IMR-90 (cell line): ENCODE results near the gene DCUN1D4. TPM values are rescaled to one million over a fixed set of nuclear protein-coding genes. Genes with fewer than 3 reads are reported as not detected.

Source experiments
- ATAC-seq: fragments of 200-7000 bp; cut with Tn5 transposase; 2 replicates; pipeline ENCODE4 v1.9.1; 2020; ENCODE audit warnings: low read depth, mild to moderate bottlenecking, moderate library complexity
- BruUV-seq: library from RNA; stranded (reverse); fragments of 400-500 nt; replicated peaks from 2 replicates; lab custom pipeline; 2021; lab: Mats Ljungman, UMichigan
- CTCF ChIA-PET: fragments of 300-600 bp; formaldehyde crosslinking; extraction: SDS; loops from one replicate; lab custom pipeline; 2021; ENCODE audit warnings: antibody characterized with exemption; lab: Yijun Ruan, JAX
- POLR2A ChIA-PET: fragments of 300-600 bp; sonication (Branson Sonifier 250); formaldehyde crosslinking; loops from one replicate; lab custom pipeline; 2022; ENCODE audit warnings: antibody characterized with exemption; ENCODE audit not compliant: unreplicated experiment; lab: Charles Lee
- DNase-seq: peaks from one replicate; pipeline ENCODE4 v3.0.0; 2013
- H2AFZ ChIP-seq: replicated peaks from 2 replicates; pipeline ENCODE3; 2013; ENCODE audit warnings: low read length, mild to moderate bottlenecking; ENCODE audit not compliant: poor library complexity
- H2AK5ac ChIP-seq: 2 replicates; pipeline ENCODE4 v1.6.1; 2013; ENCODE audit warnings: low read depth, low read length, inconsistent platforms
- H2AK9ac ChIP-seq: replicated peaks from 2 replicates; pipeline ENCODE3; 2013; ENCODE audit warnings: mild to moderate bottlenecking, low read depth, low read length, moderate library complexity; ENCODE audit not compliant: poor library complexity
- H2BK120ac ChIP-seq: 2 replicates; pipeline ENCODE4 v1.6.1; 2013; ENCODE audit warnings: low read depth, low read length, inconsistent platforms
- H2BK15ac ChIP-seq: 3 replicates; pipeline ENCODE4 v1.6.1; 2013; ENCODE audit warnings: low read depth, low read length, inconsistent platforms
- H2BK20ac ChIP-seq: 2 replicates; pipeline ENCODE4 v1.6.1; 2013; ENCODE audit warnings: low read depth, mild to moderate bottlenecking, inconsistent platforms, low read length, moderate library complexity
- H2BK5ac ChIP-seq: 2 replicates; pipeline ENCODE4 v1.6.1; 2013; ENCODE audit warnings: mild to moderate bottlenecking, low read depth, low read length, inconsistent platforms; ENCODE audit not compliant: poor library complexity, severe bottlenecking
- H3K14ac ChIP-seq: replicated peaks from 2 replicates; pipeline ENCODE4 v1.6.1; 2013; ENCODE audit warnings: low read depth, low read length, inconsistent platforms
- H3K18ac ChIP-seq: 2 replicates; pipeline ENCODE4 v1.6.1; 2013; ENCODE audit warnings: low read depth, low read length, control low read depth
- H3K23ac ChIP-seq: 2 replicates; pipeline ENCODE4 v1.6.1; 2013; ENCODE audit warnings: low read depth, low read length, inconsistent platforms
- H3K27ac ChIP-seq: 2 replicates; pipeline ENCODE4 v1.5.1; 2013; ENCODE audit warnings: mild to moderate bottlenecking, control low read depth, low read length; ENCODE audit not compliant: insufficient read depth
- H3K27me3 ChIP-seq: 2 replicates; pipeline ENCODE4 v1.6.1; 2013; ENCODE audit warnings: low read length; ENCODE audit not compliant: control insufficient read depth, insufficient read depth
- H3K36me3 ChIP-seq: 2 replicates; pipeline ENCODE4 v1.6.1; 2013; ENCODE audit warnings: low read length, mixed read lengths; ENCODE audit not compliant: control insufficient read depth, insufficient read depth
- H3K4ac ChIP-seq: 2 replicates; pipeline ENCODE4 v1.6.1; 2013; ENCODE audit warnings: low read depth, low read length, inconsistent platforms
- H3K4me1 ChIP-seq: 2 replicates; pipeline ENCODE4 v1.6.1; 2013; ENCODE audit warnings: low read length, mixed read lengths; ENCODE audit not compliant: control insufficient read depth, insufficient read depth
- H3K4me2 ChIP-seq: 2 replicates; pipeline ENCODE4 v1.6.1; 2013; ENCODE audit warnings: low read depth, mild to moderate bottlenecking, control low read depth, low read length, moderate library complexity
- H3K4me3 ChIP-seq: 2 replicates; pipeline ENCODE4 v1.5.1; 2013; ENCODE audit warnings: low read depth, mild to moderate bottlenecking, control low read depth, low read length, moderate library complexity; ENCODE audit not compliant: insufficient read depth
- H3K56ac ChIP-seq: 2 replicates; pipeline ENCODE4 v1.6.1; 2013; ENCODE audit warnings: low read length, inconsistent platforms; ENCODE audit not compliant: insufficient read depth; ENCODE audit errors: extremely low read depth
- H3K79me1 ChIP-seq, 2 experiments: 2 replicates each; pipeline ENCODE4 v1.6.1; 2013; ENCODE audit warnings: low read length in 2 of 2, inconsistent platforms in 1 of 2, low read depth in 1 of 2
- H3K9ac ChIP-seq: 2 replicates; pipeline ENCODE4 v1.6.1; 2013; ENCODE audit warnings: low read depth, low read length, control low read depth
- H3K9me1 ChIP-seq: 2 replicates; pipeline ENCODE4 v1.6.1; 2013; ENCODE audit warnings: low read length, inconsistent platforms; ENCODE audit not compliant: insufficient read depth
- H3K9me3 ChIP-seq: 2 replicates; pipeline ENCODE4 v1.6.1; 2013; ENCODE audit warnings: low read length; ENCODE audit not compliant: control insufficient read depth, insufficient read depth
- H4K20me1 ChIP-seq: 2 replicates; pipeline ENCODE4 v1.6.1; 2013; ENCODE audit warnings: low read length, inconsistent platforms; ENCODE audit not compliant: insufficient read depth
- H4K5ac ChIP-seq: 2 replicates; pipeline ENCODE4 v1.6.1; 2013; ENCODE audit warnings: mild to moderate bottlenecking, low read depth, low read length, control low read depth
- H4K8ac ChIP-seq, 2 experiments: 2 replicates each; pipeline ENCODE4 v1.6.1; 2013; ENCODE audit warnings: low read depth in 2 of 2, low read length in 2 of 2, control low read depth in 1 of 2, inconsistent platforms in 1 of 2
- H4K91ac ChIP-seq: 2 replicates; pipeline ENCODE4 v1.6.1; 2013; ENCODE audit warnings: low read depth, low read length, inconsistent platforms; ENCODE audit not compliant: insufficient read depth
- CEBPB ChIP-seq: IDR thresholded peaks from 2 replicates; pipeline ENCODE4 v1.6.1; 2012; ENCODE audit warnings: low read depth, low read length, improper control_type of control experiment
- MAZ ChIP-seq: IDR thresholded peaks from 2 replicates; pipeline ENCODE4 v1.6.1; 2012; ENCODE audit warnings: low read depth, mild to moderate bottlenecking, low read length, improper control_type of control experiment, moderate library complexity, borderline replicate concordance
- WGBS, 2 experiments: methylation state at CpG; one replicate each; pipeline versions ENCODE4 v1.1.5 to v1.1.7; 2013; ENCODE audit warnings: missing lambda C conversion rate in 2 of 2; ENCODE audit not compliant: insufficient read length in 1 of 2; ENCODE audit errors: extremely low coverage in 2 of 2; 5-methylcytosine and 5-hydroxymethylcytosine counted together
- dilution Hi-C: fragments of 300-500 bp; cut with HindIII; formaldehyde crosslinking; loops from one replicate; pipeline ENCODE4 v1.14.3; 2018; ENCODE audit warnings: low sequenced_read_pairs; ENCODE audit not compliant: unreplicated experiment
- in situ Hi-C: fragments of 300-500 bp; cut with MboI; formaldehyde crosslinking; loops from 3 replicates; pipeline ENCODE4 v1.14.3; 2019; ENCODE audit warnings: low sequenced_read_pairs, inconsistent platforms, mixed read lengths
- intact Hi-C: fragments of 100-400 bp; cut with micrococcal nuclease; formaldehyde crosslinking; loops from 2 replicates; pipeline ENCODE4 v1.10.0; 2022
- polyA plus RNA-seq, 3 experiments: library from polyadenylated mRNA; depleted of rRNA; stranded (reverse); fragments of >200 nt; gene quantifications; 2 replicates each; pipeline ENCODE4 v1.2.3, GENCODE V29; 2012; ENCODE audit warnings: low replicate concordance in 1 of 3
- total RNA-seq: library from RNA; depleted of rRNA; stranded (reverse); fragments of >200 nt; gene quantifications from 2 replicates; pipeline ENCODE4 v1.2.3, GENCODE V29; 2012

Gene DCUN1D4
- total and polyA plus RNA-seq, 2 of the 4 experiments (the other 2 are of a cell fraction) = 31.0 to 44.3 TPM

GRCh38 chr4:51843309-51844152 lies 578 bp downstream of the DCUN1D4 start:
- peak overlapping the region; percentile 61 for H3K4ac ChIP-seq
- peaks cover 2% of the 10 kb centered on the region; the same call in 1 of the 2 replicates for H3K36me3 ChIP-seq
- H3K9me3 ChIP-seq = no peaks in the 10 kb centered on the region
- H2AFZ ChIP-seq = peak overlapping the region; percentile 92
- DNase-seq (peak; percentile 56), ATAC-seq (peak; percentile 35)
- peak overlapping the region; percentile 82 for H2AK5ac ChIP-seq
- H2BK20ac ChIP-seq = no peak overlapping the region
- H2BK15ac ChIP-seq = no peak overlapping the region
- H3K27me3 ChIP-seq = no peaks in the 10 kb centered on the region
- dilution Hi-C loops = no loop called here
- H3K79me1 ChIP-seq = peaks cover 6 to 22% of the 10 kb centered on the region in 2 experiments; a peak in 3 of 4 replicates
- POLR2A ChIA-PET = interaction anchor here (0.6 to 1.0 kb wide), 2 partner anchors 8 to 9 kb away, joined by 3 to 4 read pairs; no protein-coding TSS in a partner anchor
- CTCF ChIA-PET = interaction anchor here (1.2 kb wide), 1 partner anchor 11 kb away, joined by 4 read pairs; no protein-coding TSS in a partner anchor
- no TSS peak for BruUV-seq
- WGBS, 2 experiments = 3% methylated on average over 10 of the region's 64 CpGs; no CpG with 5 or more reads in 1 of the 2 experiments
- H2AK9ac ChIP-seq = peak overlapping the region; percentile 95
- TF ChIP-seq CEBPB (no peak), MAZ (peak; percentile 68; the same call in 1 of the 2 replicates)
- peak overlapping the region; percentile 74 for H4K91ac ChIP-seq
- peak overlapping the region; percentile 62; the same call in 1 of the 2 replicates for H3K14ac ChIP-seq
- H4K20me1 ChIP-seq = peaks cover 19% of the 10 kb centered on the region
- H3K23ac ChIP-seq = no peak overlapping the region
- no peak overlapping the region for H2BK120ac ChIP-seq
- H3K9ac ChIP-seq = peak overlapping the region; percentile 74
- H3K9me1 ChIP-seq = peaks cover 3% of the 10 kb centered on the region; the same call in 1 of the 2 replicates
- H3K4me1 ChIP-seq = peaks cover 1% of the 10 kb centered on the region; the same call in 1 of the 2 replicates
- H3K4me2 ChIP-seq = peak overlapping the region; percentile 39
- in situ Hi-C loops = no loop called here
- peak overlapping the region; percentile 83; the same call in 1 of the 2 replicates for H3K18ac ChIP-seq
- intact Hi-C loops = loop anchor here (1.0 to 5.0 kb wide), 2 partner anchors 28 to 194 kb away; partner anchors contain the start of gene SGCB
- H2BK5ac ChIP-seq = peak overlapping the region; percentile 86
- H4K8ac ChIP-seq = peak overlapping the region in 1 of 2 experiments; percentile 80; a peak in 2 of 4 replicates
- H3K56ac ChIP-seq = no peak overlapping the region; the same call in 1 of the 2 replicates
- H3K27ac ChIP-seq = peak overlapping the region; percentile 96
- peak overlapping the region; percentile 78 for H3K4me3 ChIP-seq
- H4K5ac ChIP-seq = peak overlapping the region; percentile 31; the same call in 1 of the 2 replicates
